ENCODE measurements around the gene SPINK8.

The SPINK8 gene

GRCh38 chr3:48306290-48306689, 27.2 kb downstream of the SPINK8 start (continued):
- TF ChIP-seq ZNF658 (tag by site-specific recombination; IDR thresholded peaks at IDR 0.05), result no peak

- no peak overlapping the region for H3K27ac ChIP-seq (ENCODE audit: extremely low read depth, low read depth, low read length)
- ChIA-PET CTCF (no interaction called here), POLR2A (no interaction called here)
- TF ChIP-seq ZNF777 (tag by site-specific recombination; IDR thresholded peaks at IDR 0.05; ENCODE audit: borderline replicate concordance) (no peak), ZBTB21 (tag by site-specific recombination; IDR thresholded peaks at IDR 0.05) (no peak), ZNF596 (tag by site-specific recombination; IDR thresholded peaks at IDR 0.05) (no peak), TCF7L2 (IDR thresholded peaks at IDR 0.05; ENCODE audit: borderline replicate concordance, low read depth, low read length) (no peak), ZBTB8A (tag by site-specific recombination; IDR thresholded peaks at IDR 0.05) (no peak), BCL11A (tag by site-specific recombination; IDR thresholded peaks at IDR 0.05; ENCODE audit: low read depth) (no peak), ZSCAN18 (tag by site-specific recombination; IDR thresholded peaks at IDR 0.05) (no peak), ZNF341 (tag by site-specific recombination; IDR thresholded peaks at IDR 0.05; ENCODE audit: low read depth) (no peak), ZNF747 (tag by site-specific recombination; IDR thresholded peaks at IDR 0.05) (no peak), PBX3 (CRISPR knock-in tag; IDR thresholded peaks at IDR 0.05) (no peak), SCRT2 (tag by site-specific recombination; IDR thresholded peaks at IDR 0.05) (no peak), ZNF214 (tag by site-specific recombination; IDR thresholded peaks at IDR 0.05; ENCODE audit: borderline replicate concordance) (no peak), ZFHX2 (tag by site-specific recombination; conservative IDR thresholded peaks at IDR 0.05) (no peak), ZNF600 (tag by site-specific recombination; IDR thresholded peaks at IDR 0.05) (no peak), ZNF792 (tag by site-specific recombination; IDR thresholded peaks at IDR 0.05) (no peak)
- H3K36me3 ChIP-seq (ENCODE audit: control insufficient read depth in 2 of 2, insufficient read depth in 1 of 2, low read length in 2 of 2), result no peaks in the 10 kb centered on the region
- H3K4me1 ChIP-seq (ENCODE audit: control insufficient read depth, insufficient read depth, low read length), result no peaks in the 10 kb centered on the region
- H3K4me3 ChIP-seq (ENCODE audit: low read depth, low read length), result no peak overlapping the region
- H3K9me3 ChIP-seq (ENCODE audit: control insufficient read depth, insufficient read depth, low read depth, low read length), result no peaks in the 10 kb centered on the region
These were observed 28.1 kb downstream of the SPINK8 start for GRCh38 chr3:48305396-48305795.

- H3K4me1 ChIP-seq (ENCODE audit: control insufficient read depth, insufficient read depth, low read length), result no peaks in the 10 kb centered on the region
- POLR2A ChIA-PET, result no interaction called here
- H3K9me3 ChIP-seq (ENCODE audit: control insufficient read depth, insufficient read depth, low read depth, low read length), result no peaks in the 10 kb centered on the region
- H3K36me3 ChIP-seq (ENCODE audit: control insufficient read depth in 2 of 2, insufficient read depth in 1 of 2, low read length in 2 of 2), result peaks cover 0 to 8% of the 10 kb centered on the region in 2 experiments; a peak in 1 of 3 replicates
- H3K27ac ChIP-seq (ENCODE audit: extremely low read depth, low read depth, low read length), result no peak overlapping the region
- TF ChIP-seq ZBTB17 (tag by site-specific recombination; IDR thresholded peaks at IDR 0.05) (no peak), ZNF544 (tag by site-specific recombination; IDR thresholded peaks at IDR 0.05) (no peak)
- CTCF ChIA-PET, result no interaction called here
- H3K4me3 ChIP-seq (ENCODE audit: low read depth, low read length), result no peak overlapping the region
These were observed 30.4 kb downstream of the SPINK8 start for GRCh38 chr3:48303021-48303420.

GRCh38 chr3:48301800-48302166, 31.7 kb downstream of the SPINK8 start:
- CTCF ChIA-PET, result no interaction called here
- peak overlapping the region; percentile 97 for H3K4me3 ChIP-seq (ENCODE audit: low read depth, low read length)
- no peak for TF ChIP-seq ZNF645 (tag by site-specific recombination; IDR thresholded peaks at IDR 0.05)
- TF ChIP-seq ZNF623 (tag by site-specific recombination; IDR thresholded peaks at IDR 0.05), result no peak
- no peak for TF ChIP-seq ZNF530 (tag by site-specific recombination; IDR thresholded peaks at IDR 0.05; ENCODE audit: low read depth)
- no peak for TF ChIP-seq TRIM28 (IDR thresholded peaks at IDR 0.05; ENCODE audit: borderline replicate concordance, low read length)
- TF ChIP-seq ZNF214 (tag by site-specific recombination; IDR thresholded peaks at IDR 0.05; ENCODE audit: borderline replicate concordance), result no peak
- no peak for TF ChIP-seq ZFP3 (tag by site-specific recombination; IDR thresholded peaks at IDR 0.05; ENCODE audit: low read depth)
- no peak for TF ChIP-seq ZNF830 (tag by site-specific recombination; IDR thresholded peaks at IDR 0.05; ENCODE audit: low read depth)
- no peak for TF ChIP-seq ZNF692 (tag by site-specific recombination; IDR thresholded peaks at IDR 0.05)
- TF ChIP-seq ZNF561 (tag by site-specific recombination; IDR thresholded peaks at IDR 0.05; ENCODE audit: borderline replicate concordance), result no peak
- TF ChIP-seq ZNF404 (tag by site-specific recombination; IDR thresholded peaks at IDR 0.05), result no peak
- TF ChIP-seq ZNF843 (tag by site-specific recombination; IDR thresholded peaks at IDR 0.05), result no peak
- TF ChIP-seq ZNF747 (tag by site-specific recombination; IDR thresholded peaks at IDR 0.05), result no peak

More at GRCh38 chr3:48301800-48302166, 31.7 kb downstream of the SPINK8 start:
- no peaks in the 10 kb centered on the region for H3K9me3 ChIP-seq (ENCODE audit: control insufficient read depth, insufficient read depth, low read depth, low read length)
- H3K36me3 ChIP-seq (ENCODE audit: control insufficient read depth in 2 of 2, insufficient read depth in 1 of 2, low read length in 2 of 2), result peaks cover 0 to 20% of the 10 kb centered on the region in 2 experiments; a peak in 1 of 3 replicates
- POLR2A ChIA-PET, result no interaction called here
- peak overlapping the region; percentile 81 for H3K27ac ChIP-seq (ENCODE audit: extremely low read depth, low read depth, low read length)
- H3K4me1 ChIP-seq (ENCODE audit: control insufficient read depth, insufficient read depth, low read length), result no peaks in the 10 kb centered on the region

Measured in HEK293 (cell line).